Forelimb muscle (tissue), 1 donor: ENCODE results near the gene IL20RB. TPM values are rescaled to one million over a fixed set of nuclear protein-coding genes. Genes with fewer than 3 reads are reported as not detected.
"Not testable (repeated sequence)": the region's sequence is repeated elsewhere in the genome, so short reads cannot be mapped to it uniquely, and the experiment has no call there.

Source experiments
- DNase-seq: peaks from one replicate; pipeline ENCODE4 v3.0.0-alpha.2; 2013; ENCODE audit warnings: low read depth
- polyA plus RNA-seq: library from polyadenylated mRNA; unstranded; fragments of 120-200 nt; gene quantifications from one replicate; pipeline ENCODE4 v1.2.1, GENCODE V29; 2013; ENCODE audit not compliant: insufficient read length

IL20RB gene
- polyA plus RNA-seq, 1 donor: 1.3 TPM

DNA sequence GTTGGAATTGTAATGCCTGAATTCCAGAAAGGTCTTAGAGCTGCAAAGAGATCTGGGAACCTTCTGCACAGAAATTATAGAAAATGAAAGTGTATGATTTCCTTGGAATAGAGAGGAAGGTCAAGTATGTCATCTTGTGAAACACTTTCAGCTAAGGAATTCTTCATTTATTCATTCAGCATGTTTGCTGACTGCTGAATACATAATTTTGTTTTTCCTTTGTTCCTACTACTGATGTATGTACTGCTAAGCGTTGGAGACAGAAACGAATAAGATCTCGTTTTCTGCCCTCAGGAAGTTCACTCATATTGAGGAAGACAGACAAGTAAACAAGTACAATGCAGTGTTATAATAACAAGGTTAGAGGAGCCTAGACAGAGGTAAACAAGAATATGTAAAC is 14.3 kb upstream of the IL20RB start:
- no peak for DNase-seq

GRCh38 chr3:136946978-136947377 is 10.8 kb upstream of the IL20RB start:
- DNase-seq: no peak

DNA sequence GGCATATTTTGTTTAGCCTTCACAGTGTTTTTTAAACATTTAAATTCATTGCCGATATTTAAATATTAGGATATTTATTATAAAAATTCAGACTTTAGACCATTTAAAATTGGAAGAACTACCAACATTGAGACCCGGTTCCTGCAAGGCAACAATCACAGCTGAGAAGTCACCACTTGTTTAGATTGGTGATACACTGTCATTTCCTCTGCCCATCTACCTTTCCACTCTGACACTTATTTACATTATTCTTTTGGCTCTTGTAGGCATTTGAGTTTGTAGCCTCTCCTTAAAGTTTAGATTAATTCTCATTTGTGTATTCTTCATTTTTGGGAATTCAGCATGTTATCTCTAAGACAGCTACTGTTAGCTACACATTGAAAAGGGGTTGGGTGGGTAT is 10.3 kb upstream of the IL20RB start:
- no peak for DNase-seq

- no peak for DNase-seq
Observed at GRCh38 chr3:136949146-136949545, 8.6 kb upstream of the IL20RB start.

- DNase-seq: no peak
Observed at GRCh38 chr3:136949708-136950107, 8.1 kb upstream of the IL20RB start.

DNA sequence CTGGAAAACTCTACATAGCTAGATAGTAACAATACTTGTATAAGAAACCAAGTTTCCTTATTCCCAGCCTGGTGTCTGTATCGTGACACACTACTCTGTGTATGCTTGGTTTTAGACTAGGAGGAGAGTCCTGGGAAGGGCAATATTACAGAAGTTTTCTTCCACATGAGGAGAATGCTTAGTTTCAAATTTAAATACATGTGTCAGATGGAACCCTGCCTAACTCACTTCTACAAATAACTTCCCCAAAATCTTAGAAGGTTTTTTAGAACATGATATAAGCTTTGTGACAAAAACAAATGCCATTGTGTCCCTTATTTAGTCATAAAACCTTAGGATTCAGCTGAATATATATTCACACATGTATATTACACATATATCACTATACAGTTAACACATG is 7.2 kb upstream of the IL20RB start:
- no peak for DNase-seq

DNA sequence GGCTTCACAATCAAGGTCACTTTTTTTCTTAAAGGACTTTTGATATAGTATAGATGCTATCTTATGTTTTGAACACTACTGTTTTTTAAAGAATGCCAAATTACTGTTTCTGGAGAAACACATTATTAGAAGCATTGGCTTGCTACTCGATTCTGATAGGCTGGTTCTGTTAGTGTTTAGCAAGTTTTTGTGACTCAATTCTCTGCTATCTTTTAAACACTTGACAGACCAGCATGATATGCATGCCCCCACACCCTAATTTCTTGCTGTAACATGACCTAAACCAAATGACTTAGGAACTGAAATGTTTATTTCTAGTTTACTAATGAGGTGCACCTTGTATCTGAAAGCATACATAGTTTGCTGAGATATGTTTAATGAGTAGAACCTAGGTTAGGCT is 5.5 kb upstream of the IL20RB start:
- DNase-seq: no peak

- DNase-seq: no peak
Observed at GRCh38 chr3:136954251-136954650, 3.5 kb upstream of the IL20RB start.

- DNase-seq: no peak
Observed at GRCh38 chr3:136954980-136955780, 2.6 kb upstream of the IL20RB start.

DNA sequence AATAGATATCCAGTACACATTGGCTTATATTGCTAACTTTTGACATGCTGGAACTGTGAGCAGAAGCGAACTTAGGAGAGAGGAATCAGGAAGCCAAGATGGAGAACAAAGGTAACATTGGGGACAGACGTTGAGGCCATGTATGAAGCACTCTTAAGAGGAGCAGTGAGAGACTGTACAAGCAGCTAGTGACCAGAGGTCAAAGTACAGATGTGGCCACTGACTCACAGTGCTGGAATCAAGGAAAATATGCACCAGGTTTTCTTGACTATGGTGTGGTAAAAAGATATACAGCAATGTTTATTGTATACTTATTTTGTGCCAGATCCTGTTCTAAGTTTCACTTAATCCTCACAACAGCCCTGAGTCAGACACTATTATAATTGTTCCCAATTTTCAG is 2.0 kb upstream of the IL20RB start:
- DNase-seq: no peak

- DNase-seq: no peak
Observed at GRCh38 chr3:136956971-136957370, 812 bp upstream of the IL20RB start.

DNA sequence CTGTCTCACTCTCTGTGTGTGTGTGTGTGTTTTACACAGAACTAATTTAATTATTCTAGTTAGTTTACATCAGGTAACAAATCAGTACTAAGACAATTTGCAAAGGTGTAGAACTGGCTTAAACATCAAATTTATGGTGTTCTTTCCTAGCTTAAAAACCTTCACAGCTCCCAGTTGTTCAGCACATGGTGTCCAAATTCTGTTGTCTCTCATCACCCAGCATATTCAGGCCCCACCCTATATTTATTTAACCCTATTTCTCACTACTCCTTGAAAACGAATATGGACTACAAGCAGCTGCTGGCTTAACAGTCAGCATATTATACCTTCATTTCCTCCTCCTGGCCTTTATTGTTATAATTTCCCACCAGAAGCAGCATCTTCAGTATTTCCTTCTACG is 1.2 kb downstream of the IL20RB start:
- no peak for DNase-seq

DNA sequence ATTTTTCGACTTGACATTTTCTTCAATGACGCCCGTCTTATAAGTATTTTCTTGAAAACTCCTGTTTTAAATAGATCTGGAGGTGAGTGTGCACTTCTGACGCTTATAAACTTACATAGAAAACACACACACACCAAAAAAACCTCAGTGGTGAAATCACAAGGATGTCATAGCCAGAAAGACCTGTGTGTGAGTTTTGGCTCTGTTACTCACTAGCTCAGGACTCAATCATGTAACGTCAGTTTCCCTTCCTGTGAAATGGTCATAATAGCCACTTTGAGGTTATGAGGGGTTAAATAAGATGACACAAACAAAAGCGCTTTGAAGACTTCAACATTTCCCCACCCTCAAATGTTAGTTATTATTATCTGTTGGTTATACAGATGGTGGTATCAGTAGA is 1.8 kb downstream of the IL20RB start:
- DNase-seq: no peak

DNA sequence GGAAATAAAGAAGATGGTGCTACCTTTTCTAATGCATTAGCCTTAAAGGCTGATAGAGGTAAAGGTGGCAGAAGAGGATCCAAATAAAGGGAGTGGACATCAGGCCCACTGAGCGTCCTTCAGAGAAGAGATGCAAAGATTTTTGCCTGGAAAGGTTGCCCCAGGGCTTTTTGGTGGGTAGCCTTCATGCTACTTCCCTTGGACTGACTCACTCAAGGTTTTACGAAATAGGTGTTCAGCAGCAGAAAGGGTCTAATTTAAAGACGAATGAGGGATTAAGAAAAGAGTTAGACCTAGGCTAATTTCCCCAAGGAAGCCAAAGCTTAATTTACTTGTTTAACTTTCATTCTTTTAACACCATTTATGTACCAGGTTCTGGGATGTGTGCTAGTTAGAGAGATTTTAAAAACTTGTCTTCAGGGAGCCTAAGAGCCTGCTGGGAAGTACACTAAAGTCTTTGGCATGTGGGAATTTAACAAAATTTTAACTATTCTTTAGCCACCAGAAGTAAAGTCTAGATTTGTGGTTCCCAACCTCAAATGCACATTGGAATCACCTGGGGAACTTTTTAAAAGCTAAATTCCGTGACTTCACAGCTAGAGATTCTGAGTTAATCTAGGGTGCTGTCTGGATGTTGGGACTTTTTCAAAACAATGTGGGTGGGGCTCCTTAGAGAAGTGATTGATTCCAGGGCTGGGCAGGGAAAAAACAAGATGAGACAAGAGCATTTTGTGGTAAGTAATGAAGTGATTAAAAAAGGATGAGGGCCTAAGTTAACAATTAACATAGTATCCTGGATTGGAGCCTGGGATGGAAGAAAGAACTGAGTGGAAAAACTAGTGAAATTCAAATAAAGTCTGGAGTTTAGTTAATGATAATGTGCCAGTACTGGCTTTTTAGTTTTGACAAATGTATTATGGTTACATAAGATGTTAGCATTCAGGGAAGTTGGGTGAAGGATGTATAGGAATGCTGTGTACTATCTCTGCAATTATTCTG is 3.4 kb downstream of the IL20RB start:
- DNase-seq: no peak

GRCh38 chr3:136962927-136963326 is 5.1 kb downstream of the IL20RB start:
- DNase-seq: no peak

- not testable (repeated sequence) for DNase-seq
Observed at GRCh38 chr3:136969539-136969938, 11.8 kb downstream of the IL20RB start.

DNA sequence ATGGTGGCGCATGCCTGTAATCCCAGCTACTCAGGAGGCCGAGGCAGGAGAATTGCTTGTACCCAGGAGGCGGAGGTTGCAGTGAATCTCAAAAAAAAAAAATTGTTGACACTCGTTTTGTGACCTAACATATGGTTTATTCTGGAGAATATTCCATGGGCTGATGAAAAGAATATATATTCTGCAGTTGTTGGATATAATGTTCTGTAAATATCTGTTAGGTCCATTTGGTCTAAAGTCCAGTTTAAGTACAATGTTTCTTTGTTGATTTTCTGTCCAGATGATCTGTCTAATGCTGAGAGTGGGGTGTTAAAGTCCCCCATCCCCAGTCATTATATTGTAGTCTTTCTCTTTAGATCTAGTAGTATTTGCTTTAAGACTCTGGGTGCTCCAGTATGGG is 15.6 kb downstream of the IL20RB start:
- no peak for DNase-seq

GRCh38 chr3:136974670-136975069 is 16.9 kb downstream of the IL20RB start:
- no peak for DNase-seq

DNA sequence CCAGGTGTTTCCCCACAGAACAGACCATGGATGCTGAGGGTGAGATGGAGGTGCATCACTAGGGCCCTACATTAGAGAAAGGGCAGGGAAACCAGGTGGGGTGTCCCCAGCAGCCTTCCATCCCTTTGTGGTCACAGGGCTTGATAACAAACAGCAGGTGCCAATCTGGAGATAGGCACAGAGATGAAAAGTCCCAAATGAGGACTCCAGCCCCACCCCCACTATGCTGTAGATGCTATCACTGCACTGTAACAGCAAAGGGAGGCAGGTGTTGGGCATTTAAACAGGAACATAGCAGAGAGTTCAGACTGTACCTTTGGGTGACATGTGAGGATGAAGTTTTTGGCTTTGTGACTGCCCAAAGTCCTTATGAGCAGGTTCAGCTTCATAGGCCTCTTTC is 21.4 kb downstream of the IL20RB start:
- no peak for DNase-seq

DNA sequence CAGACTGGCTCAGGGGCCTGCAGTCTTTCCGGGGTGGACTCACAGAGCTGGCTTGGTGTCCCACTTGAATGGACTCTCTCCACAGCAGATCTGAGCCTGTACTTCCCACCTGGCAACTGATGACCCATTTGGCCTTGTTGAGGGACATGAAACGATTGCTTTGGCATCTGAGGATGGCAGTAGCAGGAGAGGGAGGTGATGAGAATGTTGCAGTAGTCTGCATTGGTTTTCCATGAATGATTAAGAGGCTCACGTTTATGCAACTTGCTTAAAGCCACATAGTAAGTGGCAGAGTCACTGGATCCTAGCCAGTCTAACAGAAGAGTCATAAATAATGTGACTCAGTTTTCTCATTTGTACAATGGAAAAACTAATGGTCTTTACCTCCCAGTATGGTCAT is 21.9 kb downstream of the IL20RB start:
- no peak for DNase-seq

GRCh38 chr3:136982033-136982432 is 24.2 kb downstream of the IL20RB start:
- DNase-seq: no peak

DNA sequence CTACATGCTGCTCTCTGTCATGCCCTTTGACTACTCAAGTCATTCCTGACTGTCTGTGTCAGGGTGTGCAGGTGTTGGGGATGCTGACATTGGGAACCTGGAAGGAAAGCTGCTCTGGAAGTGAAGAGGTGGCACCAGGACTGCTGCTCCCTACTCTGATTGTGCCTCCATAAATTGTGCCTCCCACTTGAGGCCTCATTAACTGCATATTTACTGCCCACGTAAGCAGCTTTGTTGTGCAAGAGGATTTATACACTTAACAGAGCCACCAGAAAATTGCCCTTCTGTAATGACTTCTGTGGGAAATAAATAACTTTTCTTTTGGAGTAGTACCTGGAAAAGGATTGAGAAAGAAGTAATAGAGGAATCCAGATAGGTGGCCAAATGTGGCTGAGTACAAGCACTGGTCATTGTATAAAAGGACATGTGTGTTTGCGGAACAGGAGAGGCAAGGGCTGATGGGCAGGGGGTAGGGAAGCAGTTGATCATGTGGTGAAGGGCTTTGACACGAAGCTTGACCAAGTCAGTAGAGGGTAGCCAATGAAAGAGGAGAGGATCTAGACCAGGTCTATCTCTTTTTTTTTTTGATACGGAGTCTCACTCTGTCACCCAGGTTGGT is 24.8 kb downstream of the IL20RB start:
- DNase-seq: no peak
